ENCODE results near the gene CPNE5.
A peak's percentile ranks its signal among the peaks of the same experiment; 100 is the strongest.

CPNE5 gene

GRCh38 chr6:36837022-36837339, 2.3 kb downstream of the CPNE5 start:
- DNase-seq: no peak

GRCh38 chr6:36836111-36837021, 2.9 kb downstream of the CPNE5 start:
- DNase-seq: peak in 5 of 58 donors; percentile 11 to 32 (median 25)

- DNase-seq: peak in 13 of 58 donors; percentile 9 to 50 (median 26)
Measured at GRCh38 chr6:36834576-36835341, 4.5 kb downstream of the CPNE5 start.

GRCh38 chr6:36833182-36833789, 6.0 kb downstream of the CPNE5 start:
- DNase-seq: no peak

- DNase-seq: no peak
Measured at GRCh38 chr6:36832313-36832712, 6.9 kb downstream of the CPNE5 start.

- no peak for DNase-seq
Measured at GRCh38 chr6:36830577-36830976, 8.7 kb downstream of the CPNE5 start.

- DNase-seq: peak in 45 of 58 donors; percentile 8 to 71 (median 38)
Measured at GRCh38 chr6:36829919-36830544, 9.2 kb downstream of the CPNE5 start.

GRCh38 chr6:36827261-36828079, 11.8 kb downstream of the CPNE5 start:
- DNase-seq: peak in 17 of 58 donors; percentile 14 to 64 (median 27)

- DNase-seq: no peak
Measured at GRCh38 chr6:36826520-36827227, 12.6 kb downstream of the CPNE5 start.

- no peak for DNase-seq
Measured at GRCh38 chr6:36825994-36826393, 13.2 kb downstream of the CPNE5 start.

GRCh38 chr6:36825452-36825851, 13.8 kb downstream of the CPNE5 start:
- DNase-seq: no peak

GRCh38 chr6:36824253-36824652, 15.0 kb downstream of the CPNE5 start:
- DNase-seq: no peak

GRCh38 chr6:36823421-36824096, 15.7 kb downstream of the CPNE5 start:
- no peak for DNase-seq

GRCh38 chr6:36822506-36823269, 16.6 kb downstream of the CPNE5 start:
- DNase-seq: no peak

GRCh38 chr6:36821581-36822335, 17.5 kb downstream of the CPNE5 start:
- DNase-seq: no peak

- no peak for DNase-seq
Measured at GRCh38 chr6:36820700-36821580, 18.3 kb downstream of the CPNE5 start.

- DNase-seq: no peak
Measured at GRCh38 chr6:36818756-36819155, 20.5 kb downstream of the CPNE5 start.

Data from anterior cingulate cortex (tissue), 58 donors.